Testis (tissue), 3 donors: Measurements from ENCODE around the gene PLA2G1B. TPM values are rescaled to one million over a fixed set of nuclear protein-coding genes. Genes with fewer than 3 reads are reported as not detected.

ENCODE experiments used
- DNase-seq: peaks from one replicate; pipeline ENCODE4 v3.0.0-alpha.2; 2019
- H3K27ac ChIP-seq, 2 donors: fragments of 200-600 bp; sonication (generic); one replicate each; pipeline ENCODE4 v1.5.1; 2019
- H3K27me3 ChIP-seq: fragments of 200-600 bp; sonication (generic); one replicate; pipeline ENCODE4 v1.5.1; 2019
- H3K36me3 ChIP-seq: fragments of 200-600 bp; sonication (generic); one replicate; pipeline ENCODE4 v1.5.1; 2017; ENCODE audit warnings: low read depth; ENCODE audit errors: missing control alignments
- H3K4me1 ChIP-seq: fragments of 200-600 bp; sonication (generic); one replicate; pipeline ENCODE4 v1.5.1; 2019
- H3K4me3 ChIP-seq, 2 donors: fragments of 200-600 bp; sonication (generic); one replicate each; pipeline ENCODE4 v1.5.1; 2017 to 2019
- H3K9me3 ChIP-seq: fragments of 200-600 bp; sonication (generic); one replicate; pipeline ENCODE4 v1.5.1; 2017
- POLR2A ChIP-seq: fragments of 450-650 bp; IDR thresholded peaks from one replicate; pipeline ENCODE4 v1.6.1; 2017; ENCODE audit warnings: antibody characterized with exemption, mild to moderate bottlenecking, moderate library complexity
- WGBS, 2 donors: methylation state at CpG; one replicate each; pipeline ENCODE4 v1.1.5; 2018; 5-methylcytosine and 5-hydroxymethylcytosine counted together
- intact Hi-C: fragments of 100-400 bp; cut with DNase I; formaldehyde crosslinking; loops from one replicate; pipeline ENCODE4 v1.15.1; 2023; ENCODE audit warnings: low total_unique reads
- polyA plus RNA-seq: library from polyadenylated mRNA; stranded (reverse); fragments of 350-450 nt; fragmentation: Illumina TruSeq; extraction: RNeasy Lipid Tissue Mini Kit (QIAGEN cat#74804); gene quantifications from one replicate; pipeline ENCODE4 v1.2.3, GENCODE V29; 2014; ENCODE audit warnings: low read depth, low replicate concordance; ENCODE audit not compliant: insufficient read depth
- small RNA-seq, 2 donors: library from RNA; depleted of rRNA; stranded (forward); fragments of <200 nt; gene quantifications; one replicate each; pipeline ENCODE3, GENCODE V24; 2016
- total RNA-seq, 2 donors: library from RNA; depleted of rRNA; stranded (reverse); fragments of >200 nt; gene quantifications; one replicate each; pipeline ENCODE4 v1.2.3, GENCODE V29; 2016
- TF ChIP-seq, protein P1 (sequence below), 3 experiments: fragments of 450-650 bp in 2 of 3; fragments of 200-600 bp in 1 of 3; sonication (generic) in 1 of 3; IDR thresholded peaks; one replicate each; pipeline ENCODE4 v1.5.1; 2016 to 2019; ENCODE audit warnings: antibody characterized with exemption in 3 of 3, mild to moderate bottlenecking in 2 of 3, moderate library complexity in 1 of 3

Gene PLA2G1B
- total and polyA plus RNA-seq, 3 donors from 2014 or later: 0.94 to 3.6 TPM; not detected in 1

- intact Hi-C loops: no loop called here
- 73 to 87% methylated on average over 7 of the region's 7 CpGs for WGBS, 2 donors
- Histone ChIP-seq H3K4me3 (no peak overlapping the region), H3K27ac (no peak overlapping the region), H3K27me3 (no peaks in the 10 kb centered on the region), H3K9me3 (no peaks in the 10 kb centered on the region), H3K36me3 (no peaks in the 10 kb centered on the region), H3K4me1 (no peaks in the 10 kb centered on the region)
- DNase-seq: no peak
- no peak for TF ChIP-seq POLR2A
- TF ChIP-seq, protein P1, sequence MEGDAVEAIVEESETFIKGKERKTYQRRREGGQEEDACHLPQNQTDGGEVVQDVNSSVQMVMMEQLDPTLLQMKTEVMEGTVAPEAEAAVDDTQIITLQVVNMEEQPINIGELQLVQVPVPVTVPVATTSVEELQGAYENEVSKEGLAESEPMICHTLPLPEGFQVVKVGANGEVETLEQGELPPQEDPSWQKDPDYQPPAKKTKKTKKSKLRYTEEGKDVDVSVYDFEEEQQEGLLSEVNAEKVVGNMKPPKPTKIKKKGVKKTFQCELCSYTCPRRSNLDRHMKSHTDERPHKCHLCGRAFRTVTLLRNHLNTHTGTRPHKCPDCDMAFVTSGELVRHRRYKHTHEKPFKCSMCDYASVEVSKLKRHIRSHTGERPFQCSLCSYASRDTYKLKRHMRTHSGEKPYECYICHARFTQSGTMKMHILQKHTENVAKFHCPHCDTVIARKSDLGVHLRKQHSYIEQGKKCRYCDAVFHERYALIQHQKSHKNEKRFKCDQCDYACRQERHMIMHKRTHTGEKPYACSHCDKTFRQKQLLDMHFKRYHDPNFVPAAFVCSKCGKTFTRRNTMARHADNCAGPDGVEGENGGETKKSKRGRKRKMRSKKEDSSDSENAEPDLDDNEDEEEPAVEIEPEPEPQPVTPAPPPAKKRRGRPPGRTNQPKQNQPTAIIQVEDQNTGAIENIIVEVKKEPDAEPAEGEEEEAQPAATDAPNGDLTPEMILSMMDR (IDR thresholded peaks at IDR 0.05): no peak
These were observed 44.3 kb downstream of the PLA2G1B start for GRCh38 chr12:120283318-120283717.

DNA sequence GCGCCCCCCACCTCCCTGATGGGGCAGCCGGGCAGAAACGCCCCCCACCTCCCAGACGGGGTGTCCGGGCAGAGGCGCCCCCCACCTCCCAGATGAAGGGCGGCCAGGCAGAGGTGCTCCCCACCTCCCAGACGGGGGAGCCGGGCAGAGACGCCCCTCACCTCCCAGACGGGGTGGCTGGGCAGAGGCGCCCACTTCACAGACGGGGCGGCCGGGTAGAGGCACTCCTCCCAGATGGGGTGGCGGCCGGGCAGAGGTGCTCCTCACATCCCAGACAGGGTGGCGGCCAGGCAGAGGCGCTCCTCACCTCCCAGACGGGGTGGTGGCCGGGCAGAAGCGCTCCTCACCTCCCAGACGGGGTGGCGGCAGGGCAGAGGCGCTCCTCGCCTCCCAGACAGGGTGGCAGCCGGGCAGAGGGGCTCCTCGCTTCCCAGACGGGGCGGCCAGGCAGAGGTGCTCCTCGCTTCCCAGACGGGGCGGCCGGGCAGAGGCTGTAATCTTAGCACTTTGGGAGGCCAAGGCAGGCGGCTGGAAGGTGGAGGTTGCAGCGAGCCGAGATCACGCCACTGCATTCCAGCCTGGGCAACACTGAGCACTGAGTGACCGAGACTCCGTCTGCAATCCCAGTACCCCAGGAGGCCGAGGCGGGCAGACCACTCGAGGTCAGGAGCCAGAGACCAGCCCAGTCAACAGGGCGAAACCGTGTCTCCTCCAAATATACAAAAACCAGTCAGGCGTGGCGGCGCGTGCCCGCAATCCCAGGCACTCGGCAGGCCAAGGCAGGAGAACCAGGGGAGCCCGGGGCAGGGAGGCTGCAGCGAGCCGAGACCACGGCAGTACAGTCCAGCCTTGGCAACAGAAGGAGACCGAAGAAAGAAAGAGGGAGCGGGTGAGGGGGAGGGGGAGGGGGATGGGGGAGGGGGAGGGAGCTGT, 49.2 kb downstream of the PLA2G1B start:
- Histone ChIP-seq H3K27me3 (no peaks in the 10 kb centered on the region), H3K4me3 (no peak overlapping the region), H3K36me3 (no peaks in the 10 kb centered on the region), H3K9me3 (no peaks in the 10 kb centered on the region), H3K4me1 (no peaks in the 10 kb centered on the region), H3K27ac (no peak overlapping the region)
- WGBS, 2 donors: 63 to 91% methylated on average over 21 to 56 of the region's 57 CpGs
- DNase-seq: no peak
- intact Hi-C loops: no loop called here
- TF ChIP-seq, protein P1 (IDR thresholded peaks at IDR 0.05): no peak
- TF ChIP-seq POLR2A: no peak

- Histone ChIP-seq H3K27ac (no peak overlapping the region), H3K27me3 (no peaks in the 10 kb centered on the region), H3K9me3 (no peaks in the 10 kb centered on the region), H3K4me1 (no peaks in the 10 kb centered on the region), H3K36me3 (no peaks in the 10 kb centered on the region), H3K4me3 (no peak overlapping the region)
- intact Hi-C loops: no loop called here
- WGBS, 2 donors: 91 to 95% methylated on average over 6 of the region's 6 CpGs
- no peak for DNase-seq
- TF ChIP-seq, protein P1 (IDR thresholded peaks at IDR 0.05): no peak
- TF ChIP-seq POLR2A: no peak
These were observed 50.8 kb downstream of the PLA2G1B start for GRCh38 chr12:120276734-120277133.

Small RNAs within 50 kb of the gene (small RNA-seq; reads per million reads assigned to genes)
- gene RNU4-1 (1,331 to 1,504 reads per million in 2 donors), gene RNU4-2 (578 to 593 reads per million in 2 donors), gene RNU6-1088P (0 reads per million in 2 donors)

Other genes starting within 250 kb of the PLA2G1B start
- gene RAB35, start 211.0 kb downstream of the PLA2G1B start, total RNA-seq: 10 to 100 TPM; 21.1 to 27.4 TPM
- gene RAB35, start 211.0 kb downstream of the PLA2G1B start, polyA plus RNA-seq: 24.4 TPM
- 100 to 1,000 TPM; 104 to 164 TPM for gene GCN1, start 133.1 kb downstream of the PLA2G1B start, total RNA-seq
- gene GCN1, start 133.1 kb downstream of the PLA2G1B start, polyA plus RNA-seq: 66.3 TPM
- 1,000 to 10,000 TPM in 1 of 2 donors, 100 to 1,000 TPM in 1; 733 to 1,607 TPM for gene RPLP0, start 126.7 kb downstream of the PLA2G1B start, total RNA-seq
- 1,137 TPM for gene RPLP0, start 126.7 kb downstream of the PLA2G1B start, polyA plus RNA-seq
- gene PXN, start 62.0 kb downstream of the PLA2G1B start, total RNA-seq: 10 to 100 TPM; 81.8 to 84.9 TPM
- gene PXN, start 62.0 kb downstream of the PLA2G1B start, polyA plus RNA-seq: 89.6 TPM
- under 1 TPM; under 0.01 TPM for gene RNU4-2, start 35.9 kb downstream of the PLA2G1B start, total RNA-seq
- gene RNU4-2, start 35.9 kb downstream of the PLA2G1B start, polyA plus RNA-seq: not detected
- under 1 TPM; under 0.01 TPM for gene RNU4-1, start 34.5 kb downstream of the PLA2G1B start, total RNA-seq
- not detected for gene RNU4-1, start 34.5 kb downstream of the PLA2G1B start, polyA plus RNA-seq
- gene SIRT4, start 25.5 kb downstream of the PLA2G1B start, total RNA-seq: 1 to 10 TPM; 3.3 to 5.0 TPM
- 10.0 TPM for gene SIRT4, start 25.5 kb downstream of the PLA2G1B start, polyA plus RNA-seq
- 10 to 100 TPM in 1 of 2 donors, 1 to 10 TPM in 1; 7.4 to 14.8 TPM for gene MSI1, start 41.4 kb upstream of the PLA2G1B start, total RNA-seq
- 25.1 TPM for gene MSI1, start 41.4 kb upstream of the PLA2G1B start, polyA plus RNA-seq
- 100 to 1,000 TPM; 549 to 563 TPM for gene COX6A1, start 110.3 kb upstream of the PLA2G1B start, total RNA-seq
- gene COX6A1, start 110.3 kb upstream of the PLA2G1B start, polyA plus RNA-seq: 485 TPM
- gene TRIAP1, start 118.6 kb upstream of the PLA2G1B start, total RNA-seq: 10 to 100 TPM; 13.9 to 15.7 TPM
- gene TRIAP1, start 118.6 kb upstream of the PLA2G1B start, polyA plus RNA-seq: 20.0 TPM
- 10 to 100 TPM; 17.5 to 20.9 TPM for gene GATC, start 118.7 kb upstream of the PLA2G1B start, total RNA-seq
- gene GATC, start 118.7 kb upstream of the PLA2G1B start, polyA plus RNA-seq: 10.8 TPM
- gene SRSF9, start 142.0 kb upstream of the PLA2G1B start, total RNA-seq: 100 to 1,000 TPM; 199 to 238 TPM
- 202 TPM for gene SRSF9, start 142.0 kb upstream of the PLA2G1B start, polyA plus RNA-seq
- 100 to 1,000 TPM; 404 to 461 TPM for gene DYNLL1, start 168.3 kb upstream of the PLA2G1B start, total RNA-seq
- 725 TPM for gene DYNLL1, start 168.3 kb upstream of the PLA2G1B start, polyA plus RNA-seq
- 10 to 100 TPM; 31.3 to 37.4 TPM for gene COQ5, start 201.4 kb upstream of the PLA2G1B start, total RNA-seq
- 51.0 TPM for gene COQ5, start 201.4 kb upstream of the PLA2G1B start, polyA plus RNA-seq
- gene RNF10, start 206.6 kb upstream of the PLA2G1B start, total RNA-seq: 100 to 1,000 TPM; 307 to 370 TPM
- gene RNF10, start 206.6 kb upstream of the PLA2G1B start, polyA plus RNA-seq: 340 TPM